ENCODE data around the gene AIG1.
"Not testable (repeated sequence)": the region's sequence is repeated elsewhere in the genome, so short reads cannot be mapped to it uniquely, and the experiment has no call there.

AIG1 gene, protein sequence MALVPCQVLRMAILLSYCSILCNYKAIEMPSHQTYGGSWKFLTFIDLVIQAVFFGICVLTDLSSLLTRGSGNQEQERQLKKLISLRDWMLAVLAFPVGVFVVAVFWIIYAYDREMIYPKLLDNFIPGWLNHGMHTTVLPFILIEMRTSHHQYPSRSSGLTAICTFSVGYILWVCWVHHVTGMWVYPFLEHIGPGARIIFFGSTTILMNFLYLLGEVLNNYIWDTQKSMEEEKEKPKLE

GRCh38 chr6:143060806-143061596 is at the start of gene AIG1:
Gene AIG1, plus strand, starts transcription at chr6:143060889. Its CDS starts 37 bp downstream, at chr6:143060926.
- DNase-seq, result peak; percentile 0

- no peak for DNase-seq
Observed at GRCh38 chr6:143014764-143015163, 45.9 kb upstream of the AIG1 start.

GRCh38 chr6:143015300-143015706 is 45.4 kb upstream of the AIG1 start:
- DNase-seq, result no peak

DNA sequence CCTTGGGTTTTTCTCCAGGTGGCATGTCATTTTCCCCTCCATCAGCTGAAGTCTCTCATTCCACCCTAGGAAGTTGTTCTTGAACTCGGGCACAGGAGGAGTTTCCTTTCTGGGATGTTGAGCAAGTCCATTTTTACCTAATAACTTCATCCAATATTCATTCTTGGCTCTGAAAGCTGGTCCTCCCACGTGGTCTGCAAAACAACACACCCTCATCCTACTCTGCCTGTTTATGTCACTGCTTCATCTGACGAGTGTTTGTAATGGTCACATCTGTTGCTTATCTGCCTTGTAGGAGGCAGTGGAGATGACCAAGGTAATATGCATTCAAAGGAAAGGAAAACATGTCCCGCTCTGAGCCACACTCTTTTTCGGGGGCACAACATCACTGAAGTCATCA is 41.7 kb upstream of the AIG1 start:
- DNase-seq, result no peak

- DNase-seq, result not testable (repeated sequence)
Observed at GRCh38 chr6:143020862-143021261, 39.8 kb upstream of the AIG1 start.

DNA sequence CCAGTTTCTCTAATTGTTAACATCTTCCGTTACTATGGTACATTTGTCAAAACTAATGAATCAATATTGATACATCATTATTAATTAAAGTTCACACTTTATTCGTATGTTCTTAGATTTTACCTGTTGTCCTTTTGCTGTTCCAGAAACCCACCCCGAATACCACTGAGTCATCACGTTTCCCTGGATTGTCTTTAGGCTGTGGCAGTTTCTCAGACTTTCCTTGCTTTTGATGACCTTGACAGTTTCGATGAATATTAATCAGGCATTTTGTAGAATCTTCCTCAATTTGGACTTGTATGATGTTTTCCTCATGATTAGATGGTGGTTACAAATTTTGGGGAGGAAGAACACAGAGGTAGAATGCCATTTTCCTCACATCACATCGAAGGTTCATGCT is 39.1 kb upstream of the AIG1 start:
- no peak for DNase-seq

DNA sequence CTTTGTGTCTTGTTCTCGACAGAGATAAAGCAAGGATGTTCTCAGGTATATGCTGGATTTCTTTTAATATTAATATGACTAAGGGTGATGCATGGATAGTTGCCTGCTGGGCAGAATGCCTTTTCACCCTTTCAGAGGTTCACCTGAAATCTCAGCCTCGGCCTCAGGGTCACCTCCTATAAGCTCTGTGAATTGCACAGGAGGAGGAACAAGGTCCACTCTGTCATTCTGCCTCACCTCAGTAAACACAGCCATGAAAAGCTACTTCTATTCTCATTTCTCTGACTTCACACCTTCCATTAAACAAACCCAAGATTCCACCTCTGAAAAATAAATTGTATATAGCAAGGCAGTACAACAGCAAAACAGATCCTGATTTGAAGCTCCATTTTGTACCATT is 38.1 kb upstream of the AIG1 start:
- DNase-seq, result no peak

DNA sequence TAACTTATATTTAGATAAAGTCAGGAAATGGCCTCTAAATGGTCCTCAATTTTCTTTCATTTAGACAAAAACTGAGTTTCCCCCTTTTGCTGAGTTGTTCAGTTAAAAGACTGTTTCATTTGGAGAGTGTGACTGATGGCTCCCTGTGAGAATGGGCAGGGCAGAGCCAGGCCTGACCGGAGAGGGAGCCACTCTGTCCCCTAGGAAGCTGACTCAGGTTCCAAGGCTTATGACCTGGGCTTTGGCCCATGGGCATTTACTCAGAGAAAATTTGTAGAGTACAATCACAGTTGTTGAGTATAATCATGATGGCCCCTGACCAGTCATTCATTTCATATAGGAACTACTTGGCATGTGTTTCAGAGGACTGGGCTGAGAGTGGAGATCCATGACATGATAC is 37.0 kb upstream of the AIG1 start:
- DNase-seq, result no peak

DNA sequence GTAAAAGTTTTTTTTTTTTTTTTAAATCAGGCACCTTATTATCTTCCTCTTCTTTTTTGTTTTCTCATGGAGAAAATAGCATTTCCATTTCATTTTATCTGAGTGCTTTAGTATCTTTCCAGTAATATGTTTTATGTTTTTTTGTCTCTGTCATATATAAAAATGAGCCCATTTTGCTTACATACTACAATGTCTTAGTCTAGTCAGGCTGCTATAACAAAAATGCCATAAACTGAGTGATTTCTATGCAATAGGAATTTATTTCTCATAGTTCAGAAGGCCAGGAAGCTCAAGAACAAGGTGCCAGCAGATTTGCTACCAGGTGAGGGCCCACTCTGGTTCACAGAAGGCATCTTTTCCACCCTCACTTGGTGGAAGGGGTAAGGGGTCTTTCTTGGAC is 35.7 kb upstream of the AIG1 start:
- DNase-seq, result no peak

- DNase-seq, result no peak
Observed at GRCh38 chr6:143026696-143027449, 33.8 kb upstream of the AIG1 start.

DNA sequence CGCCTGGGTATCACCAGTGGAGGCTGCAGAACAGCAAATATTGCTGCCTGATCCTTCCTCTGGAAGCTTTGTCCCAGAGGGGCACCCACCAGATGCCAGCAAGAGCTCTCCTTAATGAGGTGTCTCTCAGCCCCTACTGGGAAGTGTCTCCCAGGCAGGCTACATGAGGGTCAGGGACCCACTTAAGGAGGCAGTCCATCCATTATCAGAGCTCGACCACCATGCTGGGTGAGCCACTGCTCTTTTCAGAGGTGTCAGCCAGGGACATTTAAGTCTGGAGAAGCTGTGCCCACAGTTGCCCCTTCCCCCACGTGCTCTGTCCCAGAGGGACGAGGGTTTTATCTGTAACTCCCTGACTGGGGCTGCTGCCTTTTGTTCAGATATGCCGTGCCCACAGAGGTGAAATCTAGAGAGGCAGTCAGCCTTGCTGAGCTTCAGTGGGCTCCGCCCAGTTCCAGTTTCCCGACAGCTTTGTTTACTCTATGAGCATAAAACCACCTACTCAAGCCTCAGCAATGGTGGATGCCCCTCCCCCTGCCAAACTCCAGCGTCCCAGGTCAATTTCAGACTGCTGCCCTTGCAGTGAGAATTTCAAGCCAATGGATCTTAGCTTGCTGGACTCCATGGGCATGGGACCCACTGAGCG is 25.9 kb upstream of the AIG1 start:
- no peak for DNase-seq

DNA sequence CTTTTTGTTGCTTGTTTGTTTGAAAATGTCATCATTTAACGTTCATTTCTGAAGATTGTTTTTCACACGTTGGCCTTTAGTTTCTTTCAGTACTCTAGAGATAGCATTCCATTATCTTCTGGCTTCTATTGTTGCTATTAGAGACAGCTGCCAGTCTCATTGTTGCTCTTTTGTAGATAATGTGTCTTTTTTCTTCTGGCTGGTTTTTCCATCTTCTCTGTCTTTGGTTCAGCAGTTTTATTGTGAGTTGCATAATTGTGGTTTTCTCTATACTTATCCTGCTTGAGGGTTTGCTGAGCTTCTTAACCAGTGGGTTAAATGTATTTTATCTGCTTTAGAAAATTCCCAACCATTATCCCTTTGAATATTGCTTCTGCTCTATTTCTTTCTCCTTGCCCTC is 23.2 kb upstream of the AIG1 start:
- DNase-seq, result no peak

- DNase-seq, result no peak
Observed at GRCh38 chr6:143038833-143039232, 21.9 kb upstream of the AIG1 start.

DNA sequence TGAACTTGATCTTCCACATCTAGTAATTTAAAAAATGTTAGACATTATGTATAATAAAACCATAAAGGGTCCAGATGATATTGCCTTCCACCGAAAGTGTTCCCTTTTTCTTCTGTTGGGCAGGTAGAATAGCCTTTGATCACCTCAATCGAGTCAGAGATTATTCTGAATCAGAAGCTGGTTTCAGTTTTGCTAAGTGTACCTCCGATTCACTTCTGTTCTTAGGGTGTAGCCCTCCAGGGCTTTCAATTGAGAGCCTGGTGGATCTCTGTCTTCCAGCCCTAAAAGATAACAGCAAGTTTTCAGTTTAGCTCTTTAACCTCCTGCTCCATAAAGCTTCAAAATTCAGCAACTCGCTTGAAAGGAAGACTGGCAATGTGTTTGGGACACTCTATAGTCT is 21.1 kb upstream of the AIG1 start:
- DNase-seq, result no peak

DNA sequence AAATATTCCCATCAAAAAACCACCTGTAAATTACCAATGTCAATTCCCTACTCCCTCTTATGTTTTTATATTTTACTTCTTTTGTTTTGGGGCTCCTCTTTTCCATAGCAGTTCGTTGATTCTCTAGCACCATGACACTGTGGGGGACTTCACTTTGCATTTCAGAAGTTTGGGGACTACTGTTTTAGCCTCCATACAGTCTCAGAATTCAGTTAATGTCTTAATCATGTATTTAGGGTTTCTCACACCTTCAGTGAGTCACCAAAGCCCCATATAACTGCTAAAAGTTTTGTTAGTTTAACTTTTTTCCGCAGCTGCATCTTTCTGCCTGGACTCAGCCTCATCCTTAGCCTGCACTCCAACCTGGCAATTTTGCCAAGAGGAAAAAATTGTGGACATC is 20.7 kb upstream of the AIG1 start:
- DNase-seq, result no peak

- DNase-seq, result not testable (repeated sequence)
Observed at GRCh38 chr6:143044345-143044744, 16.3 kb upstream of the AIG1 start.

DNA sequence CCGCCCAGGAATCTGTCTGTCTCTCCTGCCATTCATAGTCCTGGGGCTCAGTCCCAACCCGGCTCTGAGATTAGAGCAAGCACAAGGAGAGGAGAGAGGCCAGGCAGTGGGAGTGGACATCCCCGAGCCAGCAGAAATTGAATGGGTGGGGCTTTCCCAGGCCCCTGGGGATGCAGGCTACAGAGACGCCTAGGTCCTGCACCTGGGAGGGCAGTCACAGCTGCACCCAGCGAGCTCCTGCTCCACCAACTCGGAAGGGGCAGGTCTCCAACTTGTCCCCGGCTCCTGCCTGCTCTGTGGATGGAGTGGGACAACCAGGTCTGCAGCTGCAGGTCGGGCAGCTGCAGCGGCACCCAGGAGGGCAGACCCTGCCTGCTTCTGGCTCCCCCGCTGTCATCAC is 11.1 kb upstream of the AIG1 start:
- no peak for DNase-seq

DNA sequence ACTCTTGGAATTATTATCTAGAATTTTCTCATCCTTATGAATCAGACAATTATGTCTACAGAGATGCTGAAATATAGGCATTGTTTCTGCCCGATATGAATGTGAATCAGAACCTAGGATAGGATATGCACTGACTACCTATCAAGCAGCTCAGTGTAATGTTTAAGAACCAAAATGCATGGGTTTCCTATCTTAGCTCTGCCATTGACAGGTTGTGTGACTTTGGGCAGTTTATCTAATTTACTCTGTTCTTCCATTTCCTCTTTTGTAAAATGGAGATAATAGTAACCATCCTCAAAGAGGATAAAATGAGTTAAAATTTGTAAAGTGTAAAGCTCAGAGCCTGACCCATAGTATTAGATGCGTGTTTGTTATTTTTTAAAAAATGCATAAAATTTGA is 10.2 kb upstream of the AIG1 start:
- no peak for DNase-seq

DNA sequence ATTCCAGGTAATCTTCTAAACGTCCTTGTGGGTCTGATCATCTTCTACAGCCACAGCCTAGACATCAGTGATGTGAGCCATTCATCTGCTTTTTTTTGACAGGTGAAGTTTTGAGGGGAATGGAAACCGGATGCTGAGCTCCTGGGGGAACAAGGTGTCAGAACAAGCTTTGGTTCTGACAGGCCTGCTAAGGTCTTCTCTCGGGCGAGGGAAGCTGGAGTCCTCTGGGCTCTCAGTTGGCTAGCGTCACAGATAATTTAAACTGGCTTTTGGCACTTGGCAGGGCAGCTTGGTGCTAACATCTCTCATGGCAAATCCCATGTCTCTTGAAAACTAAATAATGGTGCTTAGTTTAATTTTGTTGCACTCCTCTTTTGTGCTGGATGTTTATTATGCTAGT is 8.4 kb upstream of the AIG1 start:
- DNase-seq, result no peak

DNA sequence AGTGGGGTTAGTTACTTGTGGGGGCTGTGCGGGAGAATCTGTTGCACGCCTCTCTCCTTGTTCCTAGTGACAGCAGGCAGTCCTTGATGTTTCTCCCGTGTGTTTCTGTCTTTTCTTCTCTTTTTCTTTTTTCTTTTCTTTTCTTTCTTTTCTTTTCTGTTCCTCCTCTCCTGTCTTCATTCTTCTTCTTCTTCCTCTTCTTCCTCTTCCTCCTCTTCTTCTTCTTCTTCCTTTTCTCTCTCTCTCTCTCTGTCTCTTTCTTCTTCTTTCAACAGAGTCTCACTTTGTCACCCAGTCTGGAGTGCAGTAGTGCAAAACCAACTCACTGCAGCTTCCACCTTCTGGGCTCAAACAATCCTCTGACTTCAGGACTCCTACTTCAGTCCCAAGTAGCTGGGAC is 6.8 kb upstream of the AIG1 start:
- DNase-seq, result no peak

DNA sequence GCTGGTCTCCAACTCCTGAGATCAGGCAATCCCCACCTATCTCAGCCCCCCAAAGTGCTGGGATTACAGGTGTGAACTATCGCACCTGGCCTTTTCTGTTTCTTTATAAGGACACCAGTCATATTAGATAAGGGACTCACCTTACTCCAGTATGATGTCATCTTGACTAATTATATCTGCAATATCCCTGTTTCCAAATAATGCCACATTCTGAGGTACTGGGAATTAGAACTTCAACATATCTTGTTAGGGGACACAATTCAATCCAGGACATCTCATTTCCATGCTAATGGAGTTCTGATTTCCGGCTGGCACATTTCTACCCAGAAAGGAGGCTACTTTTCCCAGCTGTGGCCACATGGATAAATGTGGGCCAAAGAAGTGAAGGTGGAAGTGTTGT is 6.4 kb upstream of the AIG1 start:
- DNase-seq, result no peak

DNA sequence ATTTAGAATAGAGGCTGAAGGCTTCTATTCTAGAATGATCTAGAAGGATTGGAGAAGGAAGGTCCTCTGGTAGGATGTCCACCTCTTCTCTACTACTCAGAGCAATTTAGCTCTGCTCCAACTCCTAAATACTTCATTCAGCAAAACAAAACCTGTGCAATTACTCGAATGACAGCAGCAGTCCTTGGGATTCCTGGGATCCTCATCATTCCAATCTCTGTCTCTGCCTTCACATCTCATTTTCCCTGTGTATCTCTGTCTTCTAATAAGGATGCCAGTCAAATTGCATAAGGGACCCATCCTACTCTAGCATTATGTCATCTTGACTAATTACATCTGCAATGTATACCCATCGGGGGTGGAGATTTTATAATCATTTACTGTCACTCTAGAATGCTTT is 5.5 kb upstream of the AIG1 start:
- no peak for DNase-seq

- no peak for DNase-seq
Observed at GRCh38 chr6:143055891-143056290, 4.8 kb upstream of the AIG1 start.

GRCh38 chr6:143058987-143059386 is 1.7 kb upstream of the AIG1 start:
- DNase-seq, result no peak

Measured in NCI-H1092 treated with DMSO at 0.1 percent for 48 hours (cell line).